Lower leg skin (tissue), 4 donors: ENCODE results near the gene MYH10. TPM values are rescaled to one million over a fixed set of nuclear protein-coding genes. Genes with fewer than 3 reads are reported as not detected.

ENCODE experiments used
- DNase-seq, 2 donors: peaks; one replicate each; pipeline ENCODE4 v3.0.0-alpha.2; 2019; ENCODE audit warnings: low spot score in 2 of 2
- H3K4me3 ChIP-seq: fragments of 200-600 bp; sonication (generic); 2 replicates; pipeline ENCODE4 v1.5.1; 2017; ENCODE audit warnings: mild to moderate bottlenecking, low read depth; ENCODE audit not compliant: poor library complexity, severe bottlenecking
- POLR2A ChIP-seq, 2 donors: fragments of 450-650 bp; IDR thresholded peaks; one replicate each; pipeline ENCODE4 v1.6.1; 2016 to 2017; ENCODE audit warnings: antibody characterized with exemption in 2 of 2, mild to moderate bottlenecking in 1 of 2, moderate library complexity in 1 of 2
- WGBS, 2 donors: methylation state at CpG; one replicate each; pipeline ENCODE4 v1.1.5; 2018; 5-methylcytosine and 5-hydroxymethylcytosine counted together
- intact Hi-C: fragments of 100-400 bp; cut with DNase I; formaldehyde crosslinking; loops from one replicate; pipeline ENCODE4 v1.15.0; 2023; ENCODE audit warnings: low total_unique reads
- total RNA-seq, 4 donors: library from RNA; depleted of rRNA; stranded (reverse); fragments of >200 nt; gene quantifications; one replicate each; pipeline ENCODE4 v1.1.0, GENCODE V29; 2016
- TF ChIP-seq, protein P1 (sequence below), 3 donors: fragments of 450-650 bp; IDR thresholded peaks; one replicate each; pipeline ENCODE4 v1.5.1; 2016; ENCODE audit warnings: antibody characterized with exemption in 3 of 3, mild to moderate bottlenecking in 3 of 3, moderate library complexity in 2 of 3

The MYH10 gene
- 10 to 100 TPM in 2 of 4 donors, 1 to 10 TPM in 2; 6.7 to 17.2 (median 11.4) TPM for total RNA-seq

DNA sequence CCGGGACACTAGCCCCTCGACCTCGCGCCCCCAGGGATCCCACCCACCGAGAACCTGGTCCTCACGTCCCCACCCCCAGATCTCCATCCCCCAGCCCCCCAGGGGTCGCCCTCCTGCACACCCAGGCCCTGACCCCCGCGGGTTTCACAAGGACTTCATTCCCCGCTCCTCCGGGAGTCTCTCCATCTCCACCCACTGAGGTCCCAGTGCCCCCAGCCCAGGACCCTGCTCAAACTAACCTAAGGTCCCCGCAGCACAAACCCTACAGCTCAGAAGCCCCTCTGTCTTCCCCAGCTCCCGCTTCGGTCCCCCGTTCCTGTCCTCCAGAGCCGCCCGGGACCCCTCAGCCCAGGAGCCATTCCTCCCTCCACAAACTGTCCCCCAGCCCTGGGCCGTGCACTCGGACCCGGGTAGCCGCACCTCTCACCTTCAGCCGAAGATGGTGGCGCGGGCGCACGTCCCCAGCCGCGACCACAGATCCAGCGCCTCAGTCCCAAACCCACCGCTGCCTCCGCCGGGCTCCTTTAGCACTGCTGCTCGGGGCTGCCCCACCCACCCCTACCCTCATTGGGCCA lies at the start of gene MYH10:
Gene MYH10, minus strand, starts transcription at position 499 of the 575 bp plus-strand sequence. CDS start 7,479 bp downstream, outside the sequence.
- 1% methylated on average over 30 to 33 of the region's 33 CpGs for WGBS, 2 donors
- H3K4me3 ChIP-seq = peak within 1 kb of the TSS; percentile 73
- intact Hi-C loops = no loop called here
- TF ChIP-seq, protein P1, sequence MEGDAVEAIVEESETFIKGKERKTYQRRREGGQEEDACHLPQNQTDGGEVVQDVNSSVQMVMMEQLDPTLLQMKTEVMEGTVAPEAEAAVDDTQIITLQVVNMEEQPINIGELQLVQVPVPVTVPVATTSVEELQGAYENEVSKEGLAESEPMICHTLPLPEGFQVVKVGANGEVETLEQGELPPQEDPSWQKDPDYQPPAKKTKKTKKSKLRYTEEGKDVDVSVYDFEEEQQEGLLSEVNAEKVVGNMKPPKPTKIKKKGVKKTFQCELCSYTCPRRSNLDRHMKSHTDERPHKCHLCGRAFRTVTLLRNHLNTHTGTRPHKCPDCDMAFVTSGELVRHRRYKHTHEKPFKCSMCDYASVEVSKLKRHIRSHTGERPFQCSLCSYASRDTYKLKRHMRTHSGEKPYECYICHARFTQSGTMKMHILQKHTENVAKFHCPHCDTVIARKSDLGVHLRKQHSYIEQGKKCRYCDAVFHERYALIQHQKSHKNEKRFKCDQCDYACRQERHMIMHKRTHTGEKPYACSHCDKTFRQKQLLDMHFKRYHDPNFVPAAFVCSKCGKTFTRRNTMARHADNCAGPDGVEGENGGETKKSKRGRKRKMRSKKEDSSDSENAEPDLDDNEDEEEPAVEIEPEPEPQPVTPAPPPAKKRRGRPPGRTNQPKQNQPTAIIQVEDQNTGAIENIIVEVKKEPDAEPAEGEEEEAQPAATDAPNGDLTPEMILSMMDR (IDR thresholded peaks at IDR 0.05) = no peak
- TF ChIP-seq POLR2A (IDR thresholded peaks at IDR 0.05) = no peak
- DNase-seq = peak in 1 of 2 donors; percentile 89

DNA sequence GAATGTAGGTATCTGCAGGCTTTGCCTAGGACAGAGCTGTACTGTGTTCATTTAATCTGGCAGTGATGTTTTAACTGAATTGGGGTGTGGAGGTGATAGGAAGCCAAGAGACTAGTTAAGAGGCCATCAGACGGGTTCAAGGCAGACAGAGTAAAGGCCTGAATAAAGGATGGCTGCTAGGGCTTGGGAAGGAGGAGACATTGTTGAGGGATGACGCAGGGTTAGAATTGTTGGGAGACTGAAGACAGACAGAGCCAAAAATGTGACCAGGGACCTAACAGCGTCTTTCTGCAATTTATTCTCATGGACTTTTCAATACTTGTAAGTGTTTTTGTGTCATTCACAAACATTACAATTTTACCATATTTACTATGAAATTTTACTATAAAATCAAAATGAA lies 48.6 kb upstream of the MYH10 start:
- intact Hi-C loops = no loop called here
- DNase-seq = no peak
- 56 to 77% methylated on average over 3 of the region's 3 CpGs for WGBS, 2 donors
- no peak overlapping the region for H3K4me3 ChIP-seq
- TF ChIP-seq, protein P1 (IDR thresholded peaks at IDR 0.05) = no peak
- no peak for TF ChIP-seq POLR2A (IDR thresholded peaks at IDR 0.05)

DNA sequence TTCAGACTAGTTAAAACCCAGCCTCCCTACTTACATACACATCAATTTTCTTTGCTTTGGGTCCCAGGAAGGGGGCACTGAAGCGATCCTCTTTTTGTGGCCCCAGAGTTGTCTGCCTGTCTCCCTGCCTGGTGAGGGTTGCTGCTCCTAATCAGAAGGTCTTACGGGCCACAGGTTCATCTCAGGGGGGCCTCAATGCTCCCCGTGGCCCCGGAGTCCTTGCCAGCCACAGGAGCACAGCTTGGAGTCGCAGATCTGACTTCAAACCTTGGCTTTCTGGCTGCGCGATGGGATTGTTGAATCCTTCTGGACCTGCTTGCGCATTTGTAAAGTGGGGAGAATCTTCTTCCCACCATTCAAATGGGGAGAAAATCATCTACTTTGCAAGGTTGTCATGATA lies 44.8 kb upstream of the MYH10 start:
- intact Hi-C loops = no loop called here
- peak in 1 of 2 donors; percentile 63 for DNase-seq
- WGBS, 2 donors = 74 to 76% methylated on average over 8 of the region's 8 CpGs
- no peak for TF ChIP-seq POLR2A (IDR thresholded peaks at IDR 0.05)
- TF ChIP-seq, protein P1 (IDR thresholded peaks at IDR 0.05) = no peak
- H3K4me3 ChIP-seq = no peak overlapping the region

DNA sequence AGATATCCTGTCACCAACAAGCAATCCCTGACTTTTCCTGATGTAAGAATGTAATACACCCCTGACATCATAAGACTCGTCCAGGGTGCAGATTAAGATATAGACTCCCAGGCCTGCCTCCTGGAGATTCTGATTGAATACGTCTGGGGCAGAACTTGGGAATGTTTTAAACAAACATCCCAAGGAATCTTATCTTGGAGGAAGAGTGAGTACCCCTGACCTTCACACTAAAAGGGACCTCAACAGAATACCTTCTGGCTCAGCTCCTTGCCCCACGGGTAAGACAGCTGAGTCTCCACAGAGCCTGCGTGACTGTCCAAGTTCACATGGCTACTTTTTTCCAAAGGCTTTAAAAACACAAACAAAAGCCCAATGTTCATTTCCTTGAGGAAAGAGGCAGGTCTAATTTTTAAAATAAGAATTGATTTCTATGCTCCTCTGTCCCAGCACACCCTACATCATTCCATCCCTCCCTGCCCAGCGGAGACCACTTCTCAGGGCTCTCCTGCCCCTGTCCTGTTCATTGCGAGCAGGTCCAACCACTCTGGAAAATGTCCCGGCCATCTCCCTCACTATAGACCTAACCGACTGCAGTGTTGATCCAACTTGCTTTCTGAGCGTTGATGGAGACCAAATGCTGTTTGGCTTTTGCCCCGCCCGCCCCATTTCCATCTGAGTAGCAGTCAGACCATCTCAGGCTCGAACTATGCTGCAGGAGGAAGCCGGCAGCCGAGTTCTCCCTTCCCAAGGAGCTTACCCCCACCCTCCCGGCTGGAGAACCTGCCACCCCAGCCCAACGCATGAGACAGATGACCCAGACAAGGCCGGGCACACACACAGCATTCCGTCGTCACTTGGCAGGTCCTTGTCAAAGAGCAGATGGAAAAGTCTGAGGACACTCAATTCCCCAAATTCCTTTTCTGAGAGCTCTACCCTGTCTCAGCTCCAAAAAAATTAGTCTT lies 44.1 kb upstream of the MYH10 start:
- DNase-seq = peak in 1 of 2 donors; percentile 87
- TF ChIP-seq, protein P1 (IDR thresholded peaks at IDR 0.05) = no peak
- TF ChIP-seq POLR2A (IDR thresholded peaks at IDR 0.05) = no peak
- H3K4me3 ChIP-seq = no peak overlapping the region
- intact Hi-C loops = no loop called here
- 66 to 67% methylated on average over 19 of the region's 19 CpGs for WGBS, 2 donors

DNA sequence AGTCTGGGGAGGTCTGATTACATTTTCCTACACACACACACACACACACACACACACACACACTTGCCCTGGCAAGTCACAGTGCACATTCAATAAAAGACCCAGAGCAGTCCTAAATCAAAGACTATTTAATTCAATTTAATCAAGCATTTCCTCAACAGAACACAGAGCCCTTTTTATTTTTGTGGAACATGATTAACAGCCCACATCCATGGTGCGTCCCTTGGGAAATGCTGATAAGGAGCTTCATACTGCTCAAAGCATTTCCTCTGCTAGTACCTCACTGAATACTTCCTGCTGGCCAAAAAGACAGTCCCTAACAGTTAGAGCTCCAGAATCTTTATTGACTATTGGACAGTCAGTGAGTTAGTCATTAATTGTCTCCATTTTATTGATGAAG lies 43.1 kb upstream of the MYH10 start:
- intact Hi-C loops = no loop called here
- H3K4me3 ChIP-seq = no peak overlapping the region
- TF ChIP-seq, protein P1 (IDR thresholded peaks at IDR 0.05) = no peak
- TF ChIP-seq POLR2A (IDR thresholded peaks at IDR 0.05) = no peak
- peak in 1 of 2 donors; percentile 32 for DNase-seq
- WGBS, 2 donors = 61% methylated on average over 1 of the region's 1 CpG
